ENCODE data around the gene ELF3.
A peak's percentile ranks its signal among the peaks of the same experiment; 100 is the strongest.
"Not testable (repeated sequence)": the region's sequence is repeated elsewhere in the genome, so short reads cannot be mapped to it uniquely, and the experiment has no call there.

The ELF3 gene

DNA sequence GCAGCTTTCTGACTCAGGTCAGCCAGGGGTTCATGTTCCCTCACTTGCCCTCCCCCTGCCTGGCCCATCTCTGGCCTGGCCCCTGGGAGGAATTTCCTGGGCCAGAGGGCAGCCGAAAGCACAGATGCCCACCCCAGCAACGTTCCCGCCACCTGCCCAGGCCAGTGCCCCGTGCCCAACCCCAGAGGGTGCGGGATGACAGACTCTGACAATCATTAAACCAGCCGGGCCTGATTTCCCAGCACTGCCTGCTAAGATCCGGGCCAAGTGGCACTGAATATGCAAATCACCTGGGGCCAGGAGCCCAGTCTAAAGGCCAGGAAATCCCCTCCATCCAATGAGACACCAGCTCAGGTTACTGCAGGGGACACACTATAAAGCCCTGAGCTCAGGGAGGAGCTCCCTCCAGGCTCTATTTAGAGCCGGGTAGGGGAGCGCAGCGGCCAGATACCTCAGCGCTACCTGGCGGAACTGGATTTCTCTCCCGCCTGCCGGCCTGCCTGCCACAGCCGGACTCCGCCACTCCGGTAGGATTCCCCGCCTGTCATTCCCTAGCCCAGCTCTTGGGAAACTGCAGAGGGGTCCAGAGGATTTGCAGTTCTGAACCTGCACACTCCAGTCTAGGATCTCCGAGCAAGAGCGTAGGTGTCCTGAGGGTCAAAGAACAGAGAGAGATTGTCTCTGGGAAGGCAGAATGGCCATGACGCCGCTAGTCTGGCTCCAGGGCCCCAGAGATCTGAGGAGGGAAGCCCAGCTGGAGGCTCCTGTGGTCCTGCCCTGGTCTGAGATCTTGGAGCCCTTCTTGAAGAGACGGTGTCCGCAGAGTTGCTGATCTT lies at the start of gene ELF3:
TSS of gene ELF3 (plus strand) at position 408 of the 836 bp plus-strand sequence. CDS start 550 bp downstream, outside the sequence.
- in situ Hi-C loops (cut with MboI; ENCODE audit: low sequenced_read_pairs): no loop called here
- no peak for DNase-seq (ENCODE audit: low spot score in 2 of 2)
- Histone ChIP-seq H3K27me3 (ENCODE audit: low read depth) (no peaks in the 10 kb centered on the region), H3K9me3 (no peaks in the 10 kb centered on the region), H3K36me3 (replicated peaks) (peaks cover 9% of the 10 kb centered on the region), H3K4me1 (no peaks in the 10 kb centered on the region), H3K4me3 (no peak within 1 kb of the TSS)

GRCh38 chr1:201962382-201962781 lies 48.0 kb upstream of the ELF3 start:
- H3K27me3 ChIP-seq (ENCODE audit: low read depth); H3K4me3 ChIP-seq; H3K4me1 ChIP-seq; H3K9me3 ChIP-seq; in situ Hi-C loops (cut with MboI; ENCODE audit: low sequenced_read_pairs); DNase-seq (ENCODE audit: low spot score in 2 of 2): not testable (repeated sequence)
- peaks cover 84% of the 10 kb centered on the region for H3K36me3 ChIP-seq (replicated peaks)

GRCh38 chr1:201964261-201964660 lies 46.1 kb upstream of the ELF3 start:
- in situ Hi-C loops (cut with MboI; ENCODE audit: low sequenced_read_pairs): no loop called here
- peaks cover 81% of the 10 kb centered on the region for H3K36me3 ChIP-seq (replicated peaks)

DNA sequence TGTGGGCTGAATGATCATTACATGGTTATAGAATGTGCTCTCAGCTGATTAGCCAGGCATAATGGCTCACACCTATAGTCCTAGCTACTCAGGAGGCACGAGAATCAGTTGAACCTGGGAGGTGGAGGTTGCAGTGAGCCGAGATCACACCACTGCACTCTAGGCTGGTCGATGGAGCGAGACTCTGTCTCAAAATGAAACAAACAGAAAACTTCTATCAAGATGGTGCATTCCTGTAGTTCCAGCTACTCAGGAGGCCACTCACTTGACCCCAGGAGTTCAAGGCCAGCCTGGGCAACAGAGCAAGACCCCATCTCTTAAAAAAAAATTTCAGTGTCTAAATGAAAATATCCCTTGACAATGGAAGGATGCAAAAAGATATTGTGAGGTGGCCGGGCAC lies 44.2 kb upstream of the ELF3 start:
- no peaks in the 10 kb centered on the region for H3K4me1 ChIP-seq
- in situ Hi-C loops (cut with MboI; ENCODE audit: low sequenced_read_pairs): no loop called here
- H3K9me3 ChIP-seq: no peaks in the 10 kb centered on the region
- DNase-seq (ENCODE audit: low spot score in 2 of 2): no peak
- no peak overlapping the region for H3K4me3 ChIP-seq
- H3K27me3 ChIP-seq (ENCODE audit: low read depth): no peaks in the 10 kb centered on the region
- peaks cover 85% of the 10 kb centered on the region for H3K36me3 ChIP-seq (replicated peaks)

More at GRCh38 chr1:201964261-201964660, 46.1 kb upstream of the ELF3 start:
- Histone ChIP-seq H3K4me1 (no peaks in the 10 kb centered on the region), H3K9me3 (no peaks in the 10 kb centered on the region), H3K27me3 (ENCODE audit: low read depth) (no peaks in the 10 kb centered on the region), H3K4me3 (no peak overlapping the region)
- DNase-seq (ENCODE audit: low spot score in 2 of 2): no peak

- Histone ChIP-seq H3K4me3 (no peak overlapping the region), H3K27me3 (ENCODE audit: low read depth) (no peaks in the 10 kb centered on the region), H3K36me3 (replicated peaks) (peaks cover 64% of the 10 kb centered on the region), H3K9me3 (no peaks in the 10 kb centered on the region), H3K4me1 (no peaks in the 10 kb centered on the region)
- no peak for DNase-seq (ENCODE audit: low spot score in 2 of 2)
- in situ Hi-C loops (cut with MboI; ENCODE audit: low sequenced_read_pairs): no loop called here
Observed at GRCh38 chr1:201968202-201968925, 42.0 kb upstream of the ELF3 start.

DNA sequence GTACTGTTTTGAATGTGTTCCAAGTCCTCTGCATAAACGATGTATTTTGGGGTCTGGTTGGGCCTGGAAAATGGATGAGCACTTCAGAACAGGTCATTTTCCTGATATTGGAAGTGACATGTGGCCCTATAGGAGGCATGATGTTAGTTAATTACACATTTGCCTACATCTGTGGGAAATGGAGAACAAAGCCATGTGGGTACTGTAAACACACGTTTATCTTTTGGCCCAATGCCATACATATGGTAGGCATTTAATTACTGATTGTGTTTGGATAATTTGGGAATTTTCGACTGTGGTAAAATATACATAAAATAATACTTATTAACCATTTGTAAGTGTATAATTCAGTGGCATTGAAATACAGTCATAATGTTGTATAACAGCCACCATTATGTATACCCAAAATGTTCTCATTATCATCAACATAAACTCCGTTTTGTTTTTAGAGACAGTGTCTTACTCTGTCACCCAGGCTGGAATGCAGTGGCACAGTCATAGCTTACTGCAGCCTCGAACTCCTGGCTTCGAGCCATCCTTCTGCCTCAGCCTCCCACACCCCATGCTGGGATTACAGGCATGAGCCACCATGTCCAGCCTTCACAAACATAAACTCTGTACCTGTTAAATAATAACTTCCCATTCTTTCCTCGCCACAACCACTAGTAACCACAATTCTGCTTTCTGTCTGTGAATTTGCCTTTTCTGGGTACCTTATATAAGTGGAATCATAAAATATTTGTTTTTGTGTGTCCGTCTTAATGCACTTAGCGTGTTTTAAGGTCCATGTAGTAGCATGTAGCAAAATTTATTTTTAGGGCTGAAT lies 39.8 kb upstream of the ELF3 start:
- no peak overlapping the region for H3K4me3 ChIP-seq
- peaks cover 44% of the 10 kb centered on the region for H3K36me3 ChIP-seq (replicated peaks)
- H3K9me3 ChIP-seq: no peaks in the 10 kb centered on the region
- H3K4me1 ChIP-seq: no peaks in the 10 kb centered on the region
- in situ Hi-C loops (cut with MboI; ENCODE audit: low sequenced_read_pairs): loop anchor here (5.0 kb wide), 1 partner anchor 78 kb away; no protein-coding TSS in a partner anchor
- no peak for DNase-seq (ENCODE audit: low spot score in 2 of 2)
- H3K27me3 ChIP-seq (ENCODE audit: low read depth): no peaks in the 10 kb centered on the region

GRCh38 chr1:201982082-201982622 lies 28.2 kb upstream of the ELF3 start:
- peak overlapping the region; percentile 87 for H3K4me3 ChIP-seq
- no peaks in the 10 kb centered on the region for H3K9me3 ChIP-seq
- in situ Hi-C loops (cut with MboI; ENCODE audit: low sequenced_read_pairs): no loop called here
- peaks cover 3% of the 10 kb centered on the region; the same call in 1 of the 2 replicates for H3K36me3 ChIP-seq (replicated peaks)
- DNase-seq (ENCODE audit: low spot score in 2 of 2): peak; percentile 40 to 84
- H3K27me3 ChIP-seq (ENCODE audit: low read depth): no peaks in the 10 kb centered on the region
- H3K4me1 ChIP-seq: peaks cover 5% of the 10 kb centered on the region; the same call in 1 of the 2 replicates

DNA sequence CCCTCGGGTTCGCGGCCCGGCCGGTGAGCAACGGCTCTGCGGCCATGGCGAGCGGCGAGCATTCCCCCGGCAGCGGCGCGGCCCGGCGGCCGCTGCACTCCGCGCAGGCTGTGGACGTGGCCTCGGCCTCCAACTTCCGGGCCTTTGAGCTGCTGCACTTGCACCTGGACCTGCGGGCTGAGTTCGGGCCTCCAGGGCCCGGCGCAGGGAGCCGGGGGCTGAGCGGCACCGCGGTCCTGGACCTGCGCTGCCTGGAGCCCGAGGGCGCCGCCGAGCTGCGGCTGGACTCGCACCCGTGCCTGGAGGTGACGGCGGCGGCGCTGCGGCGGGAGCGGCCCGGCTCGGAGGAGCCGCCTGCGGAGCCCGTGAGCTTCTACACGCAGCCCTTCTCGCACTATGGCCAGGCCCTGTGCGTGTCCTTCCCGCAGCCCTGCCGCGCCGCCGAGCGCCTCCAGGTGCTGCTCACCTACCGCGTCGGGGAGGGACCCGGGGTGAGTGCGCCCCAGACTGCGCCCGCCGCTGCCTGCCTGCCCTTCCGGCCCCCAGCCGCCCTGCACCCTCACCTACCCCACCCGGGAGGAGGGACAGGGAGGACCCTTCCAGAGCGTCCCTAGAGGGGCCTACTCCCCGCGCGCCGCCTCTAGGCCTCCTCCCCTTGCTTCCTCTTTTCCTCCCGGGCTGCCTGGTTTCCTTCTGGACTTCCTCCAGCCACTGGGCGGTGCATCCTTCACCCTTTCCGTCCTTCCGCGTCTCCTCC lies 27.6 kb upstream of the ELF3 start, which contains the start of gene RNPEP:
TSS of gene RNPEP (plus strand) at position 26 of the 757 bp plus-strand sequence. CDS start at position 45, 19 bp downstream.
- H3K36me3 ChIP-seq (replicated peaks): peaks cover 3% of the 10 kb centered on the region; the same call in 1 of the 2 replicates
- peaks cover 5% of the 10 kb centered on the region; the same call in 1 of the 2 replicates for H3K4me1 ChIP-seq
- no peaks in the 10 kb centered on the region for H3K27me3 ChIP-seq (ENCODE audit: low read depth)
- no peaks in the 10 kb centered on the region for H3K9me3 ChIP-seq
- peak; percentile 63 to 89 for DNase-seq (ENCODE audit: low spot score in 2 of 2)
- in situ Hi-C loops (cut with MboI; ENCODE audit: low sequenced_read_pairs): no loop called here
- H3K4me3 ChIP-seq: peak within 1 kb of the TSS; percentile 87

GRCh38 chr1:201983380-201983805 lies 27.0 kb upstream of the ELF3 start:
- peaks cover 4% of the 10 kb centered on the region for H3K36me3 ChIP-seq (replicated peaks)
- H3K9me3 ChIP-seq: no peaks in the 10 kb centered on the region
- in situ Hi-C loops (cut with MboI; ENCODE audit: low sequenced_read_pairs): no loop called here
- no peaks in the 10 kb centered on the region for H3K27me3 ChIP-seq (ENCODE audit: low read depth)
- peaks cover 5% of the 10 kb centered on the region; the same call in 1 of the 2 replicates for H3K4me1 ChIP-seq
- peak overlapping the region; percentile 87 for H3K4me3 ChIP-seq
- no peak for DNase-seq (ENCODE audit: low spot score in 2 of 2)

GRCh38 chr1:201984446-201984845 lies 25.9 kb upstream of the ELF3 start:
- H3K9me3 ChIP-seq: no peaks in the 10 kb centered on the region
- in situ Hi-C loops (cut with MboI; ENCODE audit: low sequenced_read_pairs): no loop called here
- H3K4me1 ChIP-seq: peaks cover 5% of the 10 kb centered on the region; the same call in 1 of the 2 replicates
- H3K4me3 ChIP-seq: peak overlapping the region; percentile 87; the same call in 1 of the 2 replicates
- no peaks in the 10 kb centered on the region for H3K27me3 ChIP-seq (ENCODE audit: low read depth)
- H3K36me3 ChIP-seq (replicated peaks): peaks cover 14% of the 10 kb centered on the region
- DNase-seq (ENCODE audit: low spot score in 2 of 2): no peak

- in situ Hi-C loops (cut with MboI; ENCODE audit: low sequenced_read_pairs): no loop called here
- no peak for DNase-seq (ENCODE audit: low spot score in 2 of 2)
- Histone ChIP-seq H3K27me3 (ENCODE audit: low read depth) (no peaks in the 10 kb centered on the region), H3K4me1 (peaks cover 5% of the 10 kb centered on the region; the same call in 1 of the 2 replicates), H3K9me3 (no peaks in the 10 kb centered on the region), H3K4me3 (no peak overlapping the region), H3K36me3 (replicated peaks) (peaks cover 21% of the 10 kb centered on the region)
Observed at GRCh38 chr1:201985355-201985754, 25.0 kb upstream of the ELF3 start.

- no peak overlapping the region for H3K4me3 ChIP-seq
- in situ Hi-C loops (cut with MboI; ENCODE audit: low sequenced_read_pairs): no loop called here
- DNase-seq (ENCODE audit: low spot score in 2 of 2): no peak
- peaks cover 5% of the 10 kb centered on the region; the same call in 1 of the 2 replicates for H3K4me1 ChIP-seq
- H3K9me3 ChIP-seq: no peaks in the 10 kb centered on the region
- H3K27me3 ChIP-seq (ENCODE audit: low read depth): no peaks in the 10 kb centered on the region
- peaks cover 46% of the 10 kb centered on the region for H3K36me3 ChIP-seq (replicated peaks)
Observed at GRCh38 chr1:201988601-201989000, 21.8 kb upstream of the ELF3 start.

All from HAP-1 (cell line).